ENCODE measurements around the gene SMIM24.
"Not testable (repeated sequence)": the region's sequence is repeated elsewhere in the genome, so short reads cannot be mapped to it uniquely, and the experiment has no call there.

SMIM24 gene

DNA sequence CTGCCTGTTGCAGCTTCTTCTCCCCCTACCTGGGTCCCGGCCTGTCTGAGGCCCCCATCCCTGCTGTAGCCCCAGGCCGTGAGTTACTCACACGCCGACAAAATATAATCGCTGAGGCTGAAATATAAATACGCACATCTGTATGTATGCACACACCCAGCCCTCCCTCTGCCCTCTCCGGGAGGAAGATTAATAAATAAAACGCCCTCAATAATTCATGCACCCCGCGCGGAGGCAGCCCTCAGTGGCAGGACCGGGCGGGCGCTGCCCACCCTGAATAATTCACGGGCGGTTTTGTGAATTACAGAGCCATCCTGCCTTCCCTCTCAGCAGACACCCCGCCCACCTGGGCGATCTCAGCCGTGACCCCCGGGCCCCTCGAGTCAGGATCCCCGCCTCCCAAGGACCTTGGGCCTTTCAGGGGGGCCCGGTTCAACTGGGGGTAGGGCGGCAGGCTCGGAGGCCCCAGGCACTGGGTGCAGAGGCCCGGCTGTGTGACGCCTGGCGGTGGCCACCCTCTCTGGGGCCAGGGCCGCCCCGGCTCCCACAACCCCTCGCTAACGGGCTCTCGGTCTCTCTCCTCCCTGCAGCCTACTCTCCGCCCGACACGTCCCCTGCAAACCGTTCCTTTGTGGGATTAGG is 24.2 kb downstream of the SMIM24 start:
- DNase-seq (ENCODE audit: low spot score): no peak

DNA sequence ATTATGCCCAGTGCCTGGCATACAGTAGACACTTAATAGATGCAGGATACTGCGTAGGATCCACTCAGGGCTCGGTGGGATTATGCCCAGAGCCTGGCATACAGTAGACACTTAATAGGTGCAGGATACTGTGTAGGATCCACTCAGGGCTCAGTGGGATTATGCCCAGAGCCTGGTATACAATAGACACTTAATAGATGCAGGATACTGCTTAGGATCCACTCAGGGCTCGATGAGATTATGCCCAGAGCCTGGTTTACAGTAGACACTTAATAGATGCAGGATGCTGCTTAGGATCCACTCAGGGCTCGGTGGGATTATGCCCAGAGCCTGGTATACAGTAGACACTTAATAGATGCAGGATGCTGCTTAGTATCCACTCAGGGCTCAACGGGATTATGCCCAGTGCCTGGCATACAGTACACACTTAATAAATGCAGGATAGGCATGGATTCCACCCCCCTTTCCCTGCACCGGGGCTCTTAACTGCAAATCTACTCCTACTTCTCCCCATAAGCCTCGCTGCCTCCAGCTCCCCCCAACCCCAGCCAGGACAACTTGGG is 24.9 kb downstream of the SMIM24 start:
- no peak for DNase-seq (ENCODE audit: low spot score)

DNA sequence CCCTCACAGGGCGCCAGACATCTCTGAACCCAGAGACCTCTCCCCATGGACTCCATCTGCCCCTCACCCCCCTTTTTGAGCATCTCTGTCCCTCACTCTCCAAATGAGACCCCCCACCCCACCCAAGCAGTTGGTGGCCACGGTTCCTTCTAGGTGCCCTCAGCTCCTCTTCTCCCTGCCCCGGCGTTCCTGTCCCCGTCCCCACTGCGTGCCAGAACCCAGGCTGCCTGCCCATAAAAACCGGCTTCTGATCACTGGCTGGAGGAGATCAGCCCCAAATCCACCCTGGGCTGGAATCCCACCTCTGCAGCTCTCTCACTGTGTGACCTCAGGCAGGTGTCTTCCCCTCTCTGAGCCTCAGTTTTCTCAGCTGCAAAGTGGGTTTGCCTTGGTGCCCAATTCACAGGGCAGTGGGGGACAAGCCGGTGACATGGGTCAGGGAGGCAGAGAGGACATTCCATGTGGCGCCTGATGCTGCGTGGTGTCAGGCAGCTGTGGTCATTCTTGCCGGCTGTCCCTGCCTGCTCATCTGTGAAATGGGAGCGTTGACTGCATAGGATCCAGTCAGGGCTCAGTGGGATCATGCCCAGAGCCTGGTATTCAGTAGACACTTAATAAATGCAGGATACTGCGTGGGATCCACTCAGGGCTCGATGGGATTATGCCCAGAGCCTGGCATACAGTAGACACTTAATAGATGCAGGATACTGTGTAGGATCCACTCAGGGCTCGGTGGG is 25.5 kb downstream of the SMIM24 start:
- no peak for DNase-seq (ENCODE audit: low spot score)

DNA sequence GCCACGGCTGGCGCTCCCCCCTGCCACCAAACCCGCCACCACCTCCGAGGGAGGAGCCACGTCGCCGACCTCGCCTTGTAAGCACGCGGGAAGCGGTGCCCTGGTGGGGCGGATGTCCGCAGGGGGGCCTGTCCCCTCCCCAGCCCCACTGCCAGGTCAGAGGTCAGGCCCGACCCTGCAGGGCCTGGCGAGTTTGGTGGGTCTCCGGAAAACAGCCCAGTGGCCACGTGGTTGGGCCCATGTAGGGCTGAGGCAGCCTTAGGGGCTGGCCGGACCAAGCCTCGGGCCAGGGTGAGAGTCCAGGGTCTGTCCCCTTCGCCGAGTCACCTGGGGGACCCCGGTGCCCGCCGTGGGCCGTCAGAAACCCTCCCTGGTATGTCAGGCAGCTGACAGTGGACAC is 26.5 kb downstream of the SMIM24 start:
- no peak for DNase-seq (ENCODE audit: low spot score)

DNA sequence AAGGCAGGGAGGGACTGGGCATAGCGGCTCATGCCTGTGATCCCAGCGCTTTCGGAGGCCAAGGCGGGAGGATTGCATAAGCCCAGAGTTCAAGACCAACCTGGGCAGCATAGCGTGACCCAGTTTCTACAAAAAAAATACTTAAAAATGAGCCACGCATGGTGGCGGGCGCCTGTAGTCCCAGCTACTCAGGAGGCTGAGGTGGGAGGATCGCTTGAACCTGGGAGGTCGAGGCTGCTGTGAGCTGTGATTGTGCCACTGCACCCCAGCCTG is 27.4 kb downstream of the SMIM24 start:
- DNase-seq (ENCODE audit: low spot score): not testable (repeated sequence)

DNA sequence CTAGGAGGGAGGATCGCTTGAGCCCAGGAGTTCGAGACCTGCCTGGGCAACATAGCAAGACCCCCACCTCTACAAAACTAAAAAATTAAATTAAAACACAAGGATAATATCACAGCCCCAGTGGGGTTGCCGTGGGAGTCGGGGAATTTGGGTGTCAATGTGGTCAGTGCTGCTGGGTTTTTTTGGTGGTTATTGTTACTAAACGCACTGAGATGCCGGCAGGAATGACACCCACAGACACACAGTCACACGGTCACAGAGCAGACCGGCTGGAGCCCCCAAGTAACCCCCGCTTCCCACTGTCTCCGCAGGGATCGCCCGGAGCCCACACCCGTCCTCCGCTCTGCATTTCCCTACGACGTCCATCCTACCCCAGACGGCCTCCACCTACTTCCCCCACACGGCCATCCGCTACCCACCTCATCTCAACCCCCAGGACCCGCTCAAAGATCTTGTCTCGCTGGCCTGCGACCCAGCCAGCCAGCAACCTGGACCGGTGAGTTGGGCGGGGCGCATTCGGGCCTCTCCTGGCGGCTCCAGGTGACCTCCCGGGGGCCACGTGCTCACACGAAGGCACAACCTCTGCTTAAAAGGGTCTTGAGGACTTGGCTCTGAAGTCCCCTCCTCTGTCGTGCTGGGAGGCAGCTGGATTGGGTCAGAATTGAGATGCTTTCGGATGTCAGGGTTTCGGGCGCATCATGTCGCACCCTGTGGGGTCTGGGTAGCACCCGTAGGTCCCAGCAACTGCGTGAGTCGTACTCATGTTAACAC is 28.0 kb downstream of the SMIM24 start:
- DNase-seq (ENCODE audit: low spot score): no peak

DNA sequence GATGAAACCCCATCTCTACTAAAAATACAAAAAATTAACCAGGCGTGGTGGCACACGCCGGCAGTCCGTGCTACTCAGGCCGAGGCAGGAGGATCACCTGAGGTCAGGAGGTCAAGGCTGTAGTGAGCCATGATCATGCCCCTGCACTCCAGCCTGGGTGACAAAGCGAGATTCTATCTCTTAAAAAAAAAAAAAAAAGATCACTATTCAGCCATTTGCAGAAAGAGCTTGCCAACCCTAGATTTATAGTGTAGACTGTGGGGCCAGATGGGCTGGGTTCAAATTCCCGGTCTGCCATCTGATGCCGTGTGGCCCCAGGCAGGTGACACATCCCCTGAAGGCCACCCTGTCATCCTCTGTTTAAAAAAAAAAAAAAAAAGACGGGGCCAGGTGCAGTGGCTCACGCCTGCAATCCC is 28.9 kb downstream of the SMIM24 start:
- DNase-seq (ENCODE audit: low spot score): no peak

DNA sequence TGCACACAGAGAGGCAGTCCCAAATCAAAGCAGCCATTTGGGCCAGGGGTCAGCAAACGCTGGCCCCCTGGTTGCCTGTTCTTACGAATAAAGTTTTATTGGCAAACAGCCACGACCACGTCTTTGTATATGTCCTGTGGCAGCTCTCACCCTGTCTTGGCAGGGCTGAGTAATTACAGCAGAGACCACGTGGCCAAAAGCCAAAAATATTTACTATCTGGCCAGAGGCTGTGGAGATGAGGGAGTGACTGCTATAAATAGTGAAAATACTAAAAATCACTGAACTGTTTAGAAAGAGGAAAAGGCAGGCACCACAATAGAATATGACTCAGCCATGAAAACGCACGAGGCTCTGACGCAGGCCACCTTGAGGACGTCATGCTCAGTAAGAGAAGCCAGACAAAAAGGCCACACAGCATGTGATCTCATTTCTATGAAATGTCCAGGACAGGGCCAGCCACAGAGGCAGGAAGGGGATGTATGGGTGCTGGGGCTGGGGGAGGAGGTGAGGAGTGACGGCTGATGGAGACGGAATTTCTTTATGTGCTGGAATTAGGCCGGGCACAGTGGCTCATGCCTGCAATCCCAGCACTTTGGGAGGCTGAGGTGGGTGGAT is 29.4 kb downstream of the SMIM24 start:
- no peak for DNase-seq (ENCODE audit: low spot score)

DNA sequence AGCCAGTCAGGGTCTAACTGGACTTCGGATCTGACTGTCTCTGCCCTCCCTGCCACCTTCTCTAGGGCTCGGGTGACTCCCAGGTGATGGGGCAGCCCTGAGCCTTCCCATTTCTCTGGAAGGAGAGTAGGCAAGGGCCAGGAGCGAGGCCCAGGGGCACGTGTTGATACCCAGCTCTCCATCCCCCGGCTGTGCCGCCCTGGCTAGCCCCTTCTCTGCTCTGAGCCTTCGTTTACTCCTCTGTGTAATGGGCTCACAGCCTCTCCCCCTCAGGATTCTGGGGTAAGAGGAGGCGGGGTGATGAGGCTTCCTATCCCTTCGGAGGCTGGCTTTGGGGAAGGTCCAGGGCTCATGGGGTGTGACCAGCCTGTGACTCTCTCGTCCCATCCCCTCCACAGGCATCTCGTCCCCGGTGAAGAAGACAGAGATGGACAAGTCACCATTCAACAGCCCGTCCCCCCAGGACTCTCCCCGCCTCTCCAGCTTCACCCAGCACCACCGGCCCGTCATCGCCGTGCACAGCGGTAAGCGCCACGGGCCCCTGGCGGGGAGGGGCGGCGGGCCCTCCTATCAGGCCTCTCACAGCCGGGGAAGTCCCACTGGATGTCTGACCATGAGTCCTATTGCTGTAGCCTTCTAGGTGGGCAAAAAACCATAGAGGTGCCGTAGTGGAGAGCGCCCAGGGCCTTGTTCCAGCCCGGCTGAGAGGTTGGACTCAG is 31.6 kb downstream of the SMIM24 start:
- no peak for DNase-seq (ENCODE audit: low spot score)

DNA sequence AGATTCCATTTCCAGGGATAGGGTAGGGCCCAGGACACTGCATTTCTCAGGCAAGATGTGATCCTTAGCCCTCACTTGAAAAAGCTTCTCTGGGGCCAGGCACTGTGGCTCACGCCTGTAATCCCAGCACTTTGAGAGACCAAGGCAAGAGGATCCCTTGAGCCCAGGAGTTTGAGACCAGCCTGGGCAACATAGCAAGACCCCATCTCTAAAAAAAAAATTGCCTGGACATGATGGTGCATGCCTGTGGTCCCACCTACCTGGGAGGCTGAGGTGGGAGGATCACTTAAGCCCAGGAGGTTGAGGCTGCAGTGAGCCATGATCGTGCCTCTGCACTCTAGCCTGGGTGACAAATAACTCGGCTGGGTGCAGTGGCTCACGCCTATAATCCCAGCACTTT is 33.7 kb downstream of the SMIM24 start:
- DNase-seq (ENCODE audit: low spot score): not testable (repeated sequence)

DNA sequence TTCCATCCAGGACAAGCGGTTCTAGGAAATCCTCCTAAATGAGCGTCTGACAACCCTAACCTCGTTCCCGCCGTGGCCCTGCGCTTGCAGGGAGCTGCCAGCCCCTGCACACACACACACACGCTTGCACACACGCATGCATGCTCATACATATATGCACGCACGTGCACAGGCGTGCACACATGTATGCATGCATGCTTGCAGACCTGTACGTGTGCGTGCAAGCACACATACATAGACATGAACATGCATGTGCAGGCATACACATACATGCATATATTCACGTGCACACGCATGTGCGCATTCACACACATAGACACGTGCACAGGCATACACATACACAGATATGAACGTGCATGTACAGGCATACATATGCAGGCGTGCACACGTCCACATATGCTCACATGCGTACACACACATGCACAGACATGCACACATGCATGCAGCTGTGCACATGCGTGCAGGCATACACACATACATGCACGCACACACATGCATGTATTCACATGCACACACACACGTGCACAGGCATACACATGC is 35.6 kb downstream of the SMIM24 start:
- no peak for DNase-seq (ENCODE audit: low spot score)

DNA sequence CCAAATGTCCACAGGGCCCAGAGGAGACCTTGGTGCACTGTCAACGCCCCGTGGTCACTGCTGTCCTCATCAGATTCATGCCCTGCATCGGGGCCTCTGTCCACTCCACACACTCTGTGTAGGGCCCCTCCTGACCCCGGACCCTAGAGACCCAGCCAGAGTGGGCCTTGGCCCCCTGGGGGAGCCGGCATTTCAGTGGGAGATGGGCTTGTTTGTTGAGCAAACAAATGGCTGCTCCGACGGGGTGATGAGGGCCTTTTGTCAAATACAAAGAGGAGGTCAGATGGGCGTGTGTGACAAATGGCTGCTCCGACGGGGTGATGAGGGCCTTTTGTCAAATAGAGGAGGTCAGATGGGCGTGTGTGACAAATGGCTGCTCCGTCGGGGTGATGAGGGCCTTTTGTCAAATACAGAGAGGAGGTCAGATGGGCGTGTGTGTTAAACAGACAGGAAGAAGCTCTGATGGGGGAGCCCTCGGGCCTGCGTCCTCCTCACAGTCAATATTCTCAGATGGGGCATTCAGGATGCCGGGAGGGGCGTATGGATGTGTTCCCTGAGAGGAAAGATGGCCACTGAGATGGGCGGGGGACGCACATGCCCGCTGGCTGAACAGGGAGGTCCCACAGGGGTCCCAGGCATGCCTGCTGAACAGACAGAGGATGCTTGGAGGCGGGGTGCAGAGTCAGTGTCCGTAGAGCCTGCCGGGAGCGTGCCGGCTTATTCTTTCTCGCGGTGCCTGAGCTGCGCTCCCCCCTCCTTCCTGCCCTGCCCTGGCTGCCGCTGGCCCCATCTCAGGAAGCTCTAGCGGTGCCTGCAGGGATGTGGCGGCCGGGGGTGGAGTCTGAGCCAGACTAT is 36.3 kb downstream of the SMIM24 start:
- DNase-seq (ENCODE audit: low spot score): no peak

DNA sequence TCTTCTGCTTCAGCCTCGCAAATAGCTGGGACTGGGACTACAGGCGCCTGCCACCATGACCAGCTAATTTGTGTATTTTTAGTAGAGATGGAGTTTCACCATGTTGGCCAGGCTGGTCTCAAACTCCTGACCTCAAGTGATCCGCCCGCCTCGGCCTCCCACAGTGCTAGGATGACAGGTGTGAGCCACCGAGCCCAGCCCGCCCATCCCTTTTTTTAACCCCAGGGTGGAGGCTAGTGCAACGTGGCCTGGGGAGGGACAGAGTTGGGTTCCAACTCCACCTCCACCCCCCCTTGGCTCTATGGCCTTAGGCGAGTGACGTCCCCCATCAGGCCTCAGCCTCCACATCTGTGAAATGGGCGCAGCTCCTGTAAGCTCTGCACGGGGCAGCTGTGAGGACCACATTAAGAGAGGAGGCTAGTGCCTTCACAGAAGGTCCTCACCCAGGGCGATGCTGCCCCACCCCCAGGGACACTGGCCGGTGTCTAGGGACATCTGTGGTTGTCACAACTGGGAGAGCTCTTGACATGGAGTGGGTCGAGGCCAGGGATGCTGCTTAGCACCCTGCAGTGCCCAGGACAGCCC is 37.7 kb downstream of the SMIM24 start:
- DNase-seq (ENCODE audit: low spot score): no peak

DNA sequence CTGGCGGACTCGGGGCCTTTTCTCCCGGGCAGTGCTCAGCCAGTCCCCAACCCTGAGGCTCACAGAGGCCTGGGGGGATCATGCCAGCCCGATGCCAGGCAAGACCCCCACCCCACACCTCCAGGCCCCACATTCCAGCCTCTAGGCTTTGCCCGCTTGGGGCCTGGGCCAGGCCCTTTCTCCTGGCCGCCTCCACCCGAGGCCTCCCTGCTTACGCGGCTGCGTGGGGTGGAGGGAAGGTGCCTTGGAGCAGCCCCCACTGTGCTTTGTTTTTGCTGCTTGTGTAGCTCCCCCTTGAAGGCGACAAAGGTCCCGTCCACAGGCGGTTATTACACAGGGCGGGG is 38.4 kb downstream of the SMIM24 start:
- no peak for DNase-seq (ENCODE audit: low spot score)

DNA sequence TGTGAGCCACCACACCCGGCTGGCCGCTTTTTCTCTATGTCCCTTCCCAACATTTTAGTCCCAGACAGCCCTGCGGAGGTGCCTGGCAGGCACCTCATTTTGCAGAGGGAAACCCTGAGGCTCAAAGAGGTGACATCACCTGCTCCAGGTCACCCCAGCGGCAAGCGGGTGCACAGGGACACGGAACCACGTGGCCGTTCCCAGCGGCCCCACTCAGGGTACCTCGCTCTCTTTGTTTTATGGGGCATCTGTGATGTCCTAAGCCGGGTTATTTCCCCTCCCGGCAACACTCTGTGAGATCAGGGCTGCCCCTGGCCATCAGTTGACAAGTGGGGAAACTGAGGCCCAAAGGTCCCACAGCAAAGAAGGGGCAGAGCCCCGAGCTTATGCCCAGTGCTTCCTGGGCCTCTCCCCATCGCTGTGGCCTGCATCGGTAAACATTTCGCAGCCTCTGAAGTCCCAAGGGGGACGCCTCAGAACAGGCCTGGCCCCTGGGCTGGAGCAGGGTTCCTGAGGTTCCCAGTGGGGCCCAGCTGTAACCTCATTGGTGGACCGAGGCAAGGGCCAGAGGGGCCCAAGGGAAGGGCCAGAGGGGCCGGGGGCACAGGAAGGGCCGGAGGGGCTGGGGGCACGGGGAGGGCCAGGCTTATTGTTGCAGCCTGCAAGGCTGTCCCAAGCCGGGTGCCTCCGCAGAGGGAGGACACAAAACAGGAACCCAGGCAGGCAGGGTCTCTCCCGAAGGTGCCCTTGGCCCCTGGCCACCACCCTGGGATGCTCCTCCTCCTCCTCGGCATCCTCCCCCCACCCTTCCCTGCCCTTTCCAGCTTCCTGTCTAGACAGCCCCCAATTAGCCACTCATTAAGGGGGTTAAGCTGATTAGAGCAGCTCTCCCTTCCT is 39.0 kb downstream of the SMIM24 start:
- no peak for DNase-seq (ENCODE audit: low spot score)

DNA sequence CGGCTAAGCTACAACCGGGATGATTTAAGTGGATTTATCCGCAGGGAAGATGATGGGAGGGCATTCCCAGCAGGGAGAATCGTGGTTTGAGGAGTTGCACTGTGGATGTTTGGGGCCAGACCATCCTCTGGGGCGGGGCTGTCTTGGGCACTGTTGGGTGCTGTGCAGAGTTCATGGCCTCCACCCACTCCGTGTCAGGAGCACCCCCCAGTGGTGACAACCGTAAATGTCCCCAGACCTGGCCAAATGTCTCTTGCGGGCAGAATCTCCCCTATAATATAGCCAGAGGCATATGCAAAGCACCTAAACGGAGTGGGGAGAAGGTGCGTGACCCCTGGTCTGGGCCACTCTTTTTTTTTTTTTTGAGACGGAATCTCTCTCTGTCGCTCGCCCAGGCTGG is 40.2 kb downstream of the SMIM24 start:
- peak; percentile 59 for DNase-seq (ENCODE audit: low spot score)

DNA sequence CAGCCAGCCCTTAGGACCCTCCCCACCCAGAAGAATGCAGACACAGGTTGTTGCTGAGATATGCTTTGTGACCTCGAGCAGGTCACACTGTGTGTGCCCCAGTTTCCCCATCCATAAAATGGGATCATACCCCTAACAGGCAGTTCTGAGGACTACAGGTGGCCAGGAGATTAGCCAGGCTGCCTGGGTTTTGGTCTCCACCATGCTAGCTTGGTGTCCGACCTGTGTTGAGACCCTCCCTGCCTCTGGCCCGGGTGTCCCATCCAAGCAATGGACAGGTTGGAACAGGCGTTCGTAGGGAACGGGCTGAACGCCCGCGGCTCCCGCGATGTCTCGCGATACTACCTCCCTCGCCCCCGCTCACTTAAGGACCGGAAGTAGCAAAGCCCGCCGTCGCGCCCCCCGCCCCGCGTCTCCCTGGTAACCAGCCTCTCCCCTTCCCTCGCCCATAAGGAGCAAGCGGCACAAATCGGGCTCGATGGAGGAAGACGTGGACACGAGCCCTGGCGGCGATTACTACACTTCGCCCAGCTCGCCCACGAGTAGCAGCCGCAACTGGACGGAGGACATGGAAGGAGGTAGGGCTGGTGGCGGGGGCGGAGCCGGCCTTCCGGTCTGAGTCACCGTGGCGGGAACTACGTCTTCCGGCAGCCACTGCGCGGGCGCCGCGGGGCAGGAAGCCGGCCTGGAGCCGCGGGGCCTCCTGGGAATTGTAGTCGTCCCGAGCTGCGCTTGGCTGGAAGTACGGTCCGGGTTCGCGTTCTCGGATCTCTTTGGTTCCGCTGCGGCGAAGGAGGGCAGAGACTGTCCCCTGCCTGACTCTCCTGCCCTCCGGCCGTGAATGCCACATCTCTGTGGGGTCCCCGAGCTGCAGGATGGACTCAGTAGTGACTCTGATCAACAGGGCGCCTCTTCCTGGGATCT is 45.4 kb downstream of the SMIM24 start:
- DNase-seq (ENCODE audit: low spot score): peak; percentile 98

DNA sequence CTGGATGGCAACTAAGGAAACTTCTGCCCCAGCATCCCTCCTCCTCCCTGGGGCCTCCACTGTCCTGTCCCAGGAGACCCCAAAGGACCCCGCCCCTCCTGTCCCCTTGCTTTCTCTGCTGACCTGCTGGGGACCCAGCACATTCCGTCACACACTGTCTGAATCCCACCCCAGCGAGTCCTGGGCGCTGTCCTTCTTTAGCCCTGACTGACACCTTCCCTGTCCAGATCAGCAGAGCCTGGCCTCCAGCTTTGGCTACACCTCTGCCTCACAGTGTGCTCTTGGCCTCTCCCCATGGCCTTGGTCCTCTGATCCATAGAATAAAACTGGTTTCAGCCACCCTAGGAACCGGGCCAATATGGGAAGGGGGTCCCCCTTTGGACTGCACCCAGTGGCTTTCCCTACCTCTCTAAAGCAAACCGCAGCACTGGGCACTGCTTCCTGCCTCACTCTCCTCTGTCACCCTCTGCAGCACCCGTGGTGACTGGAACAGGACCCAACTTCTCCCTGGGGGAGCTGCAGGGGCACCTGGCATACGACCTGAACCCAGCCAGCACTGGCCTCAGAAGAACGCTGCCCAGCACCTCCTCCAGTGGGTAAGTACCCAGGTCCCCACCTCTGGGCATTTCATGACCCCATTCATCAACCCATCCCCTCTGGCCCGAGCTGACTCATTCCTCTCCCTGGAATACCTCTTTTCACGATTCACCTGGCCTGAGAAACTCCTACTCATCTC is 46.4 kb downstream of the SMIM24 start:
- DNase-seq (ENCODE audit: low spot score): no peak

Measured in germinal center (tissue), 1 donor.